Thoracic aorta (tissue), 2 donors: ENCODE data around the gene ZBTB3. TPM values are rescaled to one million over a fixed set of nuclear protein-coding genes. Genes with fewer than 3 reads are reported as not detected.
A peak's percentile ranks its signal among the peaks of the same experiment; 100 is the strongest.

ENCODE experiments used
- ATAC-seq: fragments of 150-250 bp; one replicate; pipeline ENCODE4 v1.8.0; 2017; ENCODE audit warnings: low read depth; ENCODE audit not compliant: insufficient number of reproducible peaks, low FRiP score
- DNase-seq: peaks from one replicate; pipeline ENCODE4 v3.0.0-alpha.2; 2020; ENCODE audit warnings: low spot score
- H3K27ac ChIP-seq, 2 donors: fragments of 200-600 bp; sonication (generic); 1 replicate in 1 of 2; 2 replicates in 1 of 2; pipeline ENCODE4 v1.5.1; 2016; ENCODE audit warnings: mild to moderate bottlenecking in 2 of 2, moderate library complexity in 2 of 2
- H3K27me3 ChIP-seq: fragments of 200-600 bp; sonication (generic); replicated peaks from 2 replicates; pipeline ENCODE4 v1.6.0; 2016; ENCODE audit warnings: mild to moderate bottlenecking; ENCODE audit not compliant: insufficient read depth
- H3K36me3 ChIP-seq: fragments of 200-600 bp; sonication (generic); one replicate; pipeline ENCODE4 v1.5.1; 2016
- H3K4me1 ChIP-seq, 2 donors: fragments of 200-600 bp; sonication (generic); 1 replicate in 1 of 2; 2 replicates in 1 of 2; pipeline versions ENCODE4 v1.5.1 to v1.6.0; 2016; ENCODE audit warnings: low read depth in 2 of 2, mild to moderate bottlenecking in 1 of 2; ENCODE audit not compliant: control insufficient read depth in 1 of 2
- H3K4me3 ChIP-seq: fragments of 200-600 bp; sonication (generic); 2 replicates; pipeline ENCODE4 v1.5.1; 2016; ENCODE audit warnings: mild to moderate bottlenecking
- H3K9me3 ChIP-seq: fragments of 200-600 bp; sonication (generic); 2 replicates; pipeline ENCODE4 v1.5.1; 2016
- CTCF ChIP-seq: fragments of 200-600 bp; sonication (generic); IDR thresholded peaks from one replicate; pipeline ENCODE4 v1.5.1; 2019; ENCODE audit warnings: antibody characterized with exemption
- total RNA-seq, 2 donors: library from RNA; depleted of rRNA; stranded (reverse); fragments of >200 nt; gene quantifications; one replicate each; pipeline versions ENCODE4 v1.1.0 to v1.2.3, GENCODE V29; 2016

The ZBTB3 gene
- total RNA-seq: 1 to 10 TPM; 6.2 to 7.6 TPM

GRCh38 chr11:62753736-62754603 lies at the start of gene ZBTB3:
Gene ZBTB3, minus strand, starts transcription at chr11:62754160. Its CDS starts 496 bp downstream, at chr11:62753664.
- peak; percentile 96 for DNase-seq
- peaks cover 3% of the 10 kb centered on the region for H3K36me3 ChIP-seq
- peak within 1 kb of the TSS; percentile 72 for H3K4me3 ChIP-seq
- H3K9me3 ChIP-seq: no peaks in the 10 kb centered on the region
- peak; percentile 100 for ATAC-seq
- H3K27ac ChIP-seq: peak within 1 kb of the TSS; percentile 89 to 96
- peaks cover 10 to 27% of the 10 kb centered on the region in 2 donors for H3K4me1 ChIP-seq
- no peak for TF ChIP-seq CTCF
- no peaks in the 10 kb centered on the region for H3K27me3 ChIP-seq

- Histone ChIP-seq H3K27me3 (no peaks in the 10 kb centered on the region), H3K4me1 (peaks cover 11 to 21% of the 10 kb centered on the region in 2 donors), H3K36me3 (peaks cover 66% of the 10 kb centered on the region), H3K9me3 (no peaks in the 10 kb centered on the region), H3K27ac (no peak overlapping the region), H3K4me3 (no peak overlapping the region)
- no peak for ATAC-seq
- no peak for TF ChIP-seq CTCF
- DNase-seq: no peak
Observed at GRCh38 chr11:62801071-62801470, 47.1 kb upstream of the ZBTB3 start.

- TF ChIP-seq CTCF: no peak
- Histone ChIP-seq H3K4me3 (no peak overlapping the region), H3K36me3 (peaks cover 82% of the 10 kb centered on the region), H3K27ac (no peak overlapping the region), H3K27me3 (no peaks in the 10 kb centered on the region), H3K9me3 (no peaks in the 10 kb centered on the region), H3K4me1 (peaks cover 8 to 14% of the 10 kb centered on the region in 2 donors)
- DNase-seq (no peak), ATAC-seq (no peak)
Observed at GRCh38 chr11:62799486-62799885, 45.5 kb upstream of the ZBTB3 start.

GRCh38 chr11:62796281-62796680 lies 42.3 kb upstream of the ZBTB3 start:
- TF ChIP-seq CTCF: no peak
- Histone ChIP-seq H3K27me3 (no peaks in the 10 kb centered on the region), H3K27ac (no peak overlapping the region), H3K36me3 (peaks cover 84% of the 10 kb centered on the region), H3K4me3 (no peak overlapping the region), H3K4me1 (peaks cover 3 to 10% of the 10 kb centered on the region in 2 donors), H3K9me3 (no peaks in the 10 kb centered on the region)
- no peak for DNase-seq
- ATAC-seq: no peak

GRCh38 chr11:62794201-62794775 lies 40.3 kb upstream of the ZBTB3 start:
- no peak overlapping the region for H3K4me3 ChIP-seq
- ATAC-seq: no peak
- no peaks in the 10 kb centered on the region for H3K27me3 ChIP-seq
- H3K9me3 ChIP-seq: no peaks in the 10 kb centered on the region
- no peak for TF ChIP-seq CTCF
- peaks cover 67% of the 10 kb centered on the region for H3K36me3 ChIP-seq
- peaks cover 10 to 27% of the 10 kb centered on the region in 2 donors for H3K4me1 ChIP-seq
- no peak for DNase-seq
- no peak overlapping the region for H3K27ac ChIP-seq
